Mesendoderm (in vitro differentiated cells): ENCODE results near the gene SLC39A11.

Experiments used
- DNase-seq: peaks from one replicate; pipeline ENCODE4 v3.0.0; 2013
- H2AK5ac ChIP-seq: 2 replicates; pipeline ENCODE4 v1.6.1; 2013; ENCODE audit warnings: low read length, inconsistent platforms
- H2BK120ac ChIP-seq: 2 replicates; pipeline ENCODE4 v1.6.1; 2013; ENCODE audit warnings: low read depth, mild to moderate bottlenecking, low read length, moderate library complexity, mixed read lengths
- H2BK15ac ChIP-seq: replicated peaks from 2 replicates; pipeline ENCODE4 v1.6.1; 2013; ENCODE audit warnings: low read depth, mild to moderate bottlenecking, moderate library complexity
- H2BK5ac ChIP-seq: 2 replicates; pipeline ENCODE4 v1.6.1; 2013; ENCODE audit warnings: low read length, inconsistent platforms
- H3K18ac ChIP-seq: 2 replicates; pipeline ENCODE4 v1.6.1; 2013; ENCODE audit warnings: mild to moderate bottlenecking, low read length, mixed read lengths
- H3K23ac ChIP-seq: one replicate; pipeline ENCODE4 v1.6.1; 2013; ENCODE audit warnings: low read length
- H3K27ac ChIP-seq: 2 replicates; pipeline ENCODE4 v1.5.1; 2013; ENCODE audit warnings: low read depth, mild to moderate bottlenecking, inconsistent platforms, low read length, moderate library complexity
- H3K27me3 ChIP-seq: 2 replicates; pipeline ENCODE4 v1.6.1; 2013; ENCODE audit warnings: low read length, control low read depth, mild to moderate bottlenecking, inconsistent platforms; ENCODE audit not compliant: insufficient read depth, poor library complexity
- H3K36me3 ChIP-seq: 2 replicates; pipeline ENCODE4 v1.6.1; 2013; ENCODE audit warnings: low read length, inconsistent platforms; ENCODE audit not compliant: control insufficient read depth, insufficient read depth
- H3K4ac ChIP-seq: one replicate; pipeline ENCODE4 v1.6.1; 2013; ENCODE audit warnings: low read depth, mild to moderate bottlenecking, low read length, moderate library complexity
- H3K4me1 ChIP-seq: 2 replicates; pipeline ENCODE4 v1.6.1; 2013; ENCODE audit warnings: low read depth, low read length, inconsistent platforms; ENCODE audit not compliant: control insufficient read depth
- H3K4me2 ChIP-seq: 2 replicates; pipeline ENCODE4 v1.6.1; 2013; ENCODE audit warnings: low read length
- H3K4me3 ChIP-seq: 2 replicates; pipeline ENCODE4 v1.5.1; 2013; ENCODE audit warnings: mild to moderate bottlenecking, low read length
- H3K56ac ChIP-seq: one replicate; pipeline ENCODE4 v1.6.1; 2013; ENCODE audit warnings: low read length
- H3K79me1 ChIP-seq: 2 replicates; pipeline ENCODE4 v1.6.1; 2013; ENCODE audit warnings: low read length, inconsistent platforms
- H3K79me2 ChIP-seq: 2 replicates; pipeline ENCODE4 v1.6.1; 2013; ENCODE audit warnings: mild to moderate bottlenecking, low read length; ENCODE audit not compliant: control insufficient read depth, insufficient read depth
- H3K9ac ChIP-seq: 2 replicates; pipeline ENCODE4 v1.6.1; 2013; ENCODE audit warnings: low read length, inconsistent platforms
- H4K5ac ChIP-seq: one replicate; pipeline ENCODE4 v1.6.1; 2013; ENCODE audit warnings: low read length
- H4K8ac ChIP-seq: one replicate; pipeline ENCODE4 v1.6.1; 2013; ENCODE audit warnings: low read depth, mild to moderate bottlenecking, control low read depth, low read length, moderate library complexity
- WGBS: extraction: QIAGEN DNeasy Blood & Tissue Kit; methylation state at CpG from one replicate; pipeline ENCODE4 v1.1.7; 2013; ENCODE audit warnings: low lambda C conversion rate, missing lambda C conversion rate; ENCODE audit not compliant: insufficient coverage; ENCODE audit errors: extremely low coverage; 5-methylcytosine and 5-hydroxymethylcytosine counted together

SLC39A11 gene

DNA sequence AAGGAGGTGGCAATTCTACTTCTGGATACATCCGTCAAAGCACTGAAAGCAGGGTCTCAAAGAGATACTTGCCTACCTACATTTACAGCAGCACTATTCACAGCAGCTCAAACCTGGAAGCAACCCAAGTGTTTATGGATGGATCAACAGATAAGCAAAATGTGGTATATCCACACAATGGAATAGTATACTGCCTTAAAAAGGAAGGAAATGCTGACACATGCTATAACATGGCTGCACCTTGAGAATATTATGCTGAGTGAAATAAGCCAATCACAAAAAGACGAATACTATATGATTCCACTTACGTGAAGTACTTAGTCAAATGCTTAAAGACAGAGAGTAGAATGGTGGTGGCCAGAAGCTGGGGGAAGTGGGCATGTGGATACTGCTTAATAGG lies 336.2 kb downstream of the SLC39A11 start:
- no peak overlapping the region for H3K23ac ChIP-seq
- no peaks in the 10 kb centered on the region for H3K36me3 ChIP-seq
- no peaks in the 10 kb centered on the region for H3K79me2 ChIP-seq
- no peak overlapping the region for H4K8ac ChIP-seq
- H2BK120ac ChIP-seq = no peak overlapping the region
- no peak overlapping the region for H3K9ac ChIP-seq
- no peaks in the 10 kb centered on the region for H3K4me1 ChIP-seq
- H3K56ac ChIP-seq = no peak overlapping the region
- H3K27ac ChIP-seq = no peak overlapping the region
- no peak overlapping the region for H2AK5ac ChIP-seq
- WGBS = no CpG with 5 or more reads among the region's 3 CpGs
- H3K18ac ChIP-seq = no peak overlapping the region
- no peaks in the 10 kb centered on the region for H3K27me3 ChIP-seq
- no peak overlapping the region for H3K4me2 ChIP-seq
- no peak overlapping the region for H3K4ac ChIP-seq
- H3K4me3 ChIP-seq = no peak overlapping the region
- no peaks in the 10 kb centered on the region for H3K79me1 ChIP-seq
- H2BK5ac ChIP-seq = no peak overlapping the region
- no peak overlapping the region for H4K5ac ChIP-seq
- no peak for DNase-seq
- H2BK15ac ChIP-seq = no peak overlapping the region

DNA sequence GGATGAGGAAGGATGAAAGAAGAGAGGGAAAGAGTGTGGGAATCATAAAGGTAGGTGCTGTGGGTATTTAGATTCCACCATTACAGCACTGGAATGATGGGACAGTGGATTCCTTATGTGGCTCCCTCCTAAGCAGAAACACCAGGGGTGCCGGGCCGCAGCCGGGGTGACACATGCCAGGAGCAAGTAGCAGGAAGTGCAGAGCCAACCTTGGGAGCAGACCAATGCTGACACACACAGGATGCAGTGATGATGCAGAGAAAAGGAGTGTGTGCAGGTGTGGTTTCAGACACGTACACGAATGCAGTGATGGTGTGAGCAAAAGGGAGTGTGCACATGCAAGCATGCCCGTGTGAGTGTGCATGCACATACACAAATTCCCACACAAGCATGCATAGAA lies 338.0 kb downstream of the SLC39A11 start:
- no peaks in the 10 kb centered on the region for H3K79me2 ChIP-seq
- H3K4ac ChIP-seq = no peak overlapping the region
- no CpG with 5 or more reads among the region's 6 CpGs for WGBS
- H3K27me3 ChIP-seq = no peaks in the 10 kb centered on the region
- no peak overlapping the region for H3K4me2 ChIP-seq
- no peaks in the 10 kb centered on the region for H3K79me1 ChIP-seq
- no peak overlapping the region for H2BK120ac ChIP-seq
- no peak overlapping the region for H3K18ac ChIP-seq
- no peak overlapping the region for H2BK15ac ChIP-seq
- H2BK5ac ChIP-seq = no peak overlapping the region
- H3K27ac ChIP-seq = no peak overlapping the region
- H4K8ac ChIP-seq = no peak overlapping the region
- no peaks in the 10 kb centered on the region for H3K4me1 ChIP-seq
- H4K5ac ChIP-seq = no peak overlapping the region
- H3K23ac ChIP-seq = no peak overlapping the region
- H3K4me3 ChIP-seq = no peak overlapping the region
- H3K36me3 ChIP-seq = no peaks in the 10 kb centered on the region
- no peak for DNase-seq
- H3K9ac ChIP-seq = no peak overlapping the region
- H2AK5ac ChIP-seq = no peak overlapping the region
- H3K56ac ChIP-seq = no peak overlapping the region

DNA sequence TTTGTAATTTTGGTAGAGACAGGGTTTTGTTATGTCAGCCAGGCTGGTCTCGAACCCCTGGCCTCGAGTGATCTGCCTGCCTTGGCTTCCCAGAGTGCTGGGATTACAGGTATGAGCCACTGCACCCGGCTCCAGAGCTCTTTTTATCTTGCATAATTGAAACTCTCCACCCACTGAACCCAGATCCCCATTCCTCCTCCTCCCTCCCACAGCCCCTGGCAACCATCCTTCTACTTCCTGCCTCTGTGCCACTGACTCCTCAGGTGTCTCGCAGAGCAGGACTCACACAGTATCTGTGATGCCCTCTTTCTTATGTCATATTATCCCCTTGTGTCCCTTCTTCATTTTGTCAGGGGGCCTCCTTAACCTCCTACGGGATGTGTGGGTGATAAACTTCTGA lies 340.7 kb downstream of the SLC39A11 start:
- no peak overlapping the region for H3K4me3 ChIP-seq
- H3K36me3 ChIP-seq = no peaks in the 10 kb centered on the region
- H3K79me2 ChIP-seq = no peaks in the 10 kb centered on the region
- WGBS = no CpG with 5 or more reads among the region's 5 CpGs
- DNase-seq = no peak
- no peak overlapping the region for H4K8ac ChIP-seq
- no peak overlapping the region for H3K27ac ChIP-seq
- no peaks in the 10 kb centered on the region for H3K27me3 ChIP-seq
- no peak overlapping the region for H2BK120ac ChIP-seq
- no peaks in the 10 kb centered on the region for H3K79me1 ChIP-seq
- H3K4ac ChIP-seq = no peak overlapping the region
- H3K9ac ChIP-seq = no peak overlapping the region
- no peak overlapping the region for H3K23ac ChIP-seq
- no peak overlapping the region for H4K5ac ChIP-seq
- H3K56ac ChIP-seq = no peak overlapping the region
- H2BK5ac ChIP-seq = no peak overlapping the region
- no peak overlapping the region for H3K18ac ChIP-seq
- H3K4me1 ChIP-seq = no peaks in the 10 kb centered on the region
- H2AK5ac ChIP-seq = no peak overlapping the region
- H2BK15ac ChIP-seq = no peak overlapping the region
- no peak overlapping the region for H3K4me2 ChIP-seq

DNA sequence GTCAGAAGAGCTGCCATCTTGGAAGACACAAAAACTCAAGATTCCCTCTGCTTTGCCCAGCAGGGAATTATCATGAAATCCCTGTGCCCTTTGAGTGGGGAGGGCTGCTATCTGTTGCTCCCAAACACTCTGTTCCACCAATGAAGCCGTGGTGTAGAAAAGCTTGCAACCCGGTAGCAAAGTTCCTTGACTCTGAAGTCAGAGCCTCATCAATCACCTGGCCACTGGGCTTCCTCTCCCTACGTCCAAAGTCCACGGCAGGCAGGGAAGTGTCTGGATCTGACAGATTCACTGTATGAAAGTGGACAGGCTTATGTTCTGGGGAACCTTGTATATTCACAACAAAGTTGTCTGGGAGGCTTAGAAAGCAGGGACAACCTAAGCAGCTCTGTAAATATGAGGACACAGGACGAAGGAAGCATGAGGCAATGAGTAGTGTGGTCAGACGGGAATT lies 343.3 kb downstream of the SLC39A11 start:
- Histone ChIP-seq H3K4ac (no peak overlapping the region), H3K27ac (no peak overlapping the region), H3K9ac (no peak overlapping the region), H3K79me1 (no peaks in the 10 kb centered on the region), H2BK15ac (no peak overlapping the region), H3K27me3 (no peaks in the 10 kb centered on the region), H3K4me3 (no peak overlapping the region), H2BK120ac (no peak overlapping the region), H3K79me2 (no peaks in the 10 kb centered on the region), H4K5ac (no peak overlapping the region), H3K36me3 (no peaks in the 10 kb centered on the region), H3K18ac (no peak overlapping the region), H2BK5ac (no peak overlapping the region), H3K4me2 (no peak overlapping the region), H4K8ac (no peak overlapping the region), H2AK5ac (no peak overlapping the region), H3K56ac (no peak overlapping the region), H3K4me1 (no peaks in the 10 kb centered on the region), H3K23ac (no peak overlapping the region)
- no peak for DNase-seq
- no CpG with 5 or more reads among the region's 6 CpGs for WGBS

DNA sequence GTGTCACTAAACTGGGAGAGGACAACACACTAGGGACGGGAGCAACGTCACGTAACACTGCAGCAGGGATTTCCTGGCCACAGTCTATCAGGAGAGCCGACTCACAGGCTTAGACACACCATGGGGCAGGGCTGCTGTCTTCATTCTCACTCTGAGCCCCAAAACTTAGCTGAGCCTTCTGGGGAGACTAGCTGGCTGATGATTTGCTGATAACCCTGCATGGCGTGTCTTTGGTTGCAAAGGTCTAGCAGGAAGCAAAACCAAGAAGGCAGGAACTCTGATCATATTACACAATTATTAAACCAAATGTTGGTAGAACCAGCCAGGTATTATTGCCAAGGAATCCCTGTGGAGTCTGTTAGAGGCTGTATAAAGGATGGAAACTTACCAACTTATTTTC lies 345.0 kb downstream of the SLC39A11 start:
- WGBS = no CpG with 5 or more reads among the region's 5 CpGs
- Histone ChIP-seq H3K4me3 (no peak overlapping the region), H3K4me2 (no peak overlapping the region), H3K36me3 (no peaks in the 10 kb centered on the region), H3K9ac (no peak overlapping the region), H4K8ac (no peak overlapping the region), H3K27ac (no peak overlapping the region), H3K4ac (no peak overlapping the region), H3K79me2 (no peaks in the 10 kb centered on the region), H2BK120ac (no peak overlapping the region), H3K4me1 (peaks cover 2% of the 10 kb centered on the region), H3K79me1 (no peaks in the 10 kb centered on the region), H4K5ac (no peak overlapping the region), H2AK5ac (no peak overlapping the region), H2BK15ac (no peak overlapping the region), H2BK5ac (no peak overlapping the region), H3K18ac (no peak overlapping the region), H3K23ac (no peak overlapping the region), H3K27me3 (no peaks in the 10 kb centered on the region), H3K56ac (no peak overlapping the region)
- DNase-seq = no peak

DNA sequence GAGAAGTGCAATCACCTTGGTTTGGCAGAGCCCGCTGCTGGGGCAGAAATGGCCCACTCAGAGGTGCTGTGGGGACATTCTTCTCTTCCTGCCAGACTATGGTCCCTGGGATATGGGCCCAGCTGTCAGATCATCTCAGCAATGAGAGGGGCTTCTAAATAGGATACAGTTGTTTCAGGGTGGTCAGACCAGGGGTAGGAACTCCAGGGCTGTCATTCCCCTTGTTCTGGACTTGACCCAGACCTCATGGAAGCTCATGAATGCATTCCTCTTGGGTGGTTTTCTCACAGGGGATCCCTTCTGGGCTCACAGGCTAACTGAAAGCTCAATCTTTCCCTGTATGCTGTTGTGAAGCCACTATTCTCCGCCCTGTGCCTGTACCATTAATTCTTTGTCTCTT lies 347.2 kb downstream of the SLC39A11 start:
- Histone ChIP-seq H3K18ac (no peak overlapping the region), H4K5ac (no peak overlapping the region), H2BK5ac (no peak overlapping the region), H3K56ac (no peak overlapping the region), H3K4me3 (no peak overlapping the region), H3K27me3 (no peaks in the 10 kb centered on the region), H3K79me1 (no peaks in the 10 kb centered on the region), H3K4ac (no peak overlapping the region), H3K4me2 (no peak overlapping the region), H2AK5ac (no peak overlapping the region), H3K23ac (no peak overlapping the region), H2BK15ac (no peak overlapping the region), H3K9ac (no peak overlapping the region), H3K27ac (no peak overlapping the region), H2BK120ac (no peak overlapping the region), H3K4me1 (peaks cover 2% of the 10 kb centered on the region), H3K79me2 (no peaks in the 10 kb centered on the region), H4K8ac (no peak overlapping the region), H3K36me3 (no peaks in the 10 kb centered on the region)
- DNase-seq = no peak
- no CpG with 5 or more reads among the region's 2 CpGs for WGBS
